Stimulated activated CD4-positive, alpha-beta T cell treated with anti-CD3 and anti-CD28 coated beads, TNF-alpha, amount 100 ng/mL, for 4 hours (primary cell): ENCODE data around the gene CDYL2.

Source experiments
- DNase-seq, 3 experiments: peaks; one replicate each; pipeline ENCODE4 v3.0.0-alpha.2; 2020; ENCODE audit warnings: low read depth in 3 of 3

The CDYL2 gene

DNA sequence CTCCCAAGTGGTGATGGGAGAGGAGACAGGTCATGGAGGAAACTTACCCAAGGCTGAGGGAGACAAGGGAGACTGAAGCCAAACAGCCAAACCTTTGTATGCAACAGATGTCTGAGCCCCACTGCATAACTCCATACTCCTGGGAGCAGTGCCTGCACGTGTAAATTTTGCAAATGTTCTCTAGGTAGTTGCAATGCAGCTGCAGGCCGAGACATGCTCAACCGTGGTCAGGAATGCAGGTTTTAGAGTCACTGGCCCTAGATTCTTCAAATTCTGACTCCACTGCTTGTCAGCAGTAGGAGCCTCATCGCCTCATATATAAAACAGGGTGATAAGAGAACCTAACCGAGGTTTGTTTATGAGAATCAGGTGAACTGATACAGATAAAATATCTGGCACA lies 252.1 kb downstream of the CDYL2 start:
- DNase-seq, result no peak
